HEK293T (cell line): Measurements from ENCODE around the gene SNTG2.

ENCODE experiments used
- CTCF ChIA-PET: fragments of 350-600 bp; formaldehyde crosslinking; extraction: SDS; loops from one replicate; lab custom pipeline; 2021; ENCODE audit warnings: antibody characterized with exemption, inconsistent platforms; lab: Yijun Ruan, JAX
- POLR2A ChIA-PET: fragments of 350-600 bp; formaldehyde crosslinking; extraction: SDS; loops from one replicate; lab custom pipeline; 2020; ENCODE audit warnings: antibody characterized with exemption, inconsistent platforms; lab: Yijun Ruan, JAX
- DNase-seq: peaks from one replicate; pipeline ENCODE4 v3.0.0; 2012; ENCODE audit warnings: mixed read lengths; ENCODE audit errors: extremely low spot score
- ARNT ChIP-seq: fragments of 450-650 bp; IDR thresholded peaks from 2 replicates; pipeline ENCODE4 v1.6.1; 2017; ENCODE audit warnings: mild to moderate bottlenecking
- BHLHE40 ChIP-seq: fragments of 450-650 bp; IDR thresholded peaks from 2 replicates; pipeline ENCODE4 v1.6.1; 2016; ENCODE audit warnings: mild to moderate bottlenecking, moderate library complexity, borderline replicate concordance
- CTBP1 ChIP-seq: fragments of 450-650 bp; IDR thresholded peaks from 2 replicates; pipeline ENCODE4 v1.6.1; 2016; ENCODE audit warnings: borderline replicate concordance
- ELF4 ChIP-seq: fragments of 450-650 bp; IDR thresholded peaks from 2 replicates; pipeline ENCODE4 v1.6.1; 2017; ENCODE audit warnings: antibody characterized with exemption
- FOXA1 ChIP-seq: fragments of 450-650 bp; IDR thresholded peaks from 2 replicates; pipeline ENCODE4 v1.6.1; 2016; ENCODE audit warnings: mild to moderate bottlenecking
- FOXK2 ChIP-seq: fragments of 450-650 bp; IDR thresholded peaks from 2 replicates; pipeline ENCODE4 v1.6.1; 2016; ENCODE audit warnings: mild to moderate bottlenecking
- FOXM1 ChIP-seq: fragments of 450-650 bp; IDR thresholded peaks from 2 replicates; pipeline ENCODE4 v1.6.1; 2017; ENCODE audit warnings: mild to moderate bottlenecking, borderline replicate concordance
- HDGF ChIP-seq: fragments of 450-650 bp; IDR thresholded peaks from 2 replicates; pipeline ENCODE4 v1.6.1; 2017; ENCODE audit warnings: antibody characterized with exemption, borderline replicate concordance
- L3MBTL2 ChIP-seq: fragments of 450-650 bp; conservative IDR thresholded peaks from 2 replicates; pipeline ENCODE4 v1.6.1; 2016; ENCODE audit warnings: mild to moderate bottlenecking
- LEF1 ChIP-seq: fragments of 450-650 bp; IDR thresholded peaks from 2 replicates; pipeline ENCODE4 v1.6.1; 2017; ENCODE audit warnings: mild to moderate bottlenecking, borderline replicate concordance
- NFRKB ChIP-seq: fragments of 450-650 bp; IDR thresholded peaks from 2 replicates; pipeline ENCODE4 v1.6.1; 2016; ENCODE audit warnings: mild to moderate bottlenecking, moderate library complexity
- PKNOX1 ChIP-seq: fragments of 450-650 bp; IDR thresholded peaks from 2 replicates; pipeline ENCODE4 v1.6.1; 2016
- SP1 ChIP-seq: fragments of 450-650 bp; IDR thresholded peaks from 2 replicates; pipeline ENCODE4 v1.6.1; 2017
- SUZ12 ChIP-seq: fragments of 450-650 bp; IDR thresholded peaks from 2 replicates; pipeline ENCODE4 v1.6.1; 2016; ENCODE audit warnings: mild to moderate bottlenecking
- TARDBP ChIP-seq: fragments of 450-650 bp; IDR thresholded peaks from 2 replicates; pipeline ENCODE4 v1.6.1; 2016
- ZNF384 ChIP-seq: fragments of 450-650 bp; IDR thresholded peaks from 2 replicates; pipeline ENCODE4 v1.6.1; 2016

Gene SNTG2

GRCh38 chr2:1398191-1398590 lies 447.5 kb downstream of the SNTG2 start:
- ChIA-PET CTCF (no interaction called here), POLR2A (no interaction called here)
- TF ChIP-seq ELF4: no peak
- no peak for TF ChIP-seq LEF1
- no peak for TF ChIP-seq FOXK2
- no peak for TF ChIP-seq ARNT
- no peak for TF ChIP-seq HDGF
- no peak for TF ChIP-seq ZNF384
- TF ChIP-seq L3MBTL2: no peak
- TF ChIP-seq TARDBP: no peak
- TF ChIP-seq SUZ12: no peak
- TF ChIP-seq BHLHE40: no peak
- no peak for DNase-seq

GRCh38 chr2:1400943-1401735 lies 450.5 kb downstream of the SNTG2 start:
- TF ChIP-seq ZNF384: no peak
- no peak for TF ChIP-seq NFRKB
- TF ChIP-seq SUZ12: no peak
- TF ChIP-seq CTBP1: no peak
- no peak for TF ChIP-seq FOXM1
- TF ChIP-seq LEF1: no peak
- TF ChIP-seq PKNOX1: no peak
- TF ChIP-seq FOXK2: no peak
- no peak for DNase-seq
- ChIA-PET POLR2A (no interaction called here), CTCF (no interaction called here)

- TF ChIP-seq ELF4: no peak
- no peak for TF ChIP-seq FOXA1
- no peak for TF ChIP-seq TARDBP
- no peak for TF ChIP-seq NFRKB
- TF ChIP-seq CTBP1: no peak
- TF ChIP-seq LEF1: no peak
- TF ChIP-seq FOXM1: no peak
- no peak for TF ChIP-seq L3MBTL2
- no peak for TF ChIP-seq PKNOX1
- no peak for TF ChIP-seq SP1
- no peak for TF ChIP-seq ARNT
- TF ChIP-seq ZNF384: no peak
- TF ChIP-seq SUZ12: no peak
- no peak for TF ChIP-seq BHLHE40
- TF ChIP-seq HDGF: no peak
- no peak for TF ChIP-seq FOXK2
- DNase-seq: no peak
- CTCF ChIA-PET: no interaction called here
- POLR2A ChIA-PET: no interaction called here
Observed at GRCh38 chr2:1402064-1402463, 451.4 kb downstream of the SNTG2 start.

GRCh38 chr2:1403565-1403964 lies 452.9 kb downstream of the SNTG2 start:
- no peak for DNase-seq
- TF ChIP-seq PKNOX1: no peak
- no peak for TF ChIP-seq CTBP1
- TF ChIP-seq TARDBP: no peak
- TF ChIP-seq FOXM1: no peak
- no peak for TF ChIP-seq FOXA1
- TF ChIP-seq BHLHE40: no peak
- TF ChIP-seq FOXK2: no peak
- TF ChIP-seq SUZ12: no peak
- no peak for TF ChIP-seq HDGF
- POLR2A ChIA-PET: no interaction called here
- CTCF ChIA-PET: no interaction called here

- TF ChIP-seq L3MBTL2 (no peak), SP1 (no peak), TARDBP (no peak), SUZ12 (no peak), FOXM1 (no peak), HDGF (no peak), ELF4 (no peak)
- no peak for DNase-seq
- POLR2A ChIA-PET: no interaction called here
- CTCF ChIA-PET: no interaction called here
Observed at GRCh38 chr2:1405124-1405523, 454.5 kb downstream of the SNTG2 start.

- POLR2A ChIA-PET: no interaction called here
- no peak for TF ChIP-seq TARDBP
- TF ChIP-seq L3MBTL2: no peak
- TF ChIP-seq FOXK2: no peak
- no peak for TF ChIP-seq ZNF384
- no peak for TF ChIP-seq SP1
- TF ChIP-seq FOXM1: no peak
- TF ChIP-seq ARNT: no peak
- no peak for TF ChIP-seq PKNOX1
- DNase-seq: no peak
- CTCF ChIA-PET: no interaction called here
Observed at GRCh38 chr2:1405967-1406366, 455.3 kb downstream of the SNTG2 start.
